Prostate gland (tissue), 2 donors: ENCODE measurements around the gene FHDC1. TPM values are rescaled to one million over a fixed set of nuclear protein-coding genes. Genes with fewer than 3 reads are reported as not detected.

ENCODE experiments used
- DNase-seq: peaks from one replicate; pipeline ENCODE4 v3.0.0-alpha.2; 2019; ENCODE audit warnings: low spot score
- H3K27ac ChIP-seq, 2 donors: fragments of 200-600 bp; sonication (generic); 2 replicates each; pipeline ENCODE4 v1.5.1; 2017 to 2019
- H3K27me3 ChIP-seq: fragments of 200-600 bp; sonication (generic); replicated peaks from 2 replicates; pipeline ENCODE4 v1.5.1; 2019; ENCODE audit not compliant: insufficient read depth
- H3K36me3 ChIP-seq, 2 donors: fragments of 200-600 bp; sonication (generic); 1 replicate in 1 of 2; 2 replicates in 1 of 2; pipeline versions ENCODE4 v1.5.1 to v1.8.1; 2017 to 2019
- H3K4me1 ChIP-seq: fragments of 200-600 bp; sonication (generic); replicated peaks from 2 replicates; pipeline ENCODE4 v1.5.1; 2019
- H3K4me3 ChIP-seq, 2 donors: fragments of 200-600 bp; sonication (generic); 2 replicates each; pipeline ENCODE4 v1.5.1; 2017 to 2019
- H3K9me3 ChIP-seq: fragments of 200-600 bp; sonication (generic); 2 replicates; pipeline ENCODE4 v1.5.1; 2017
- POLR2A ChIP-seq: fragments of 450-650 bp; IDR thresholded peaks from one replicate; pipeline ENCODE4 v1.6.1; 2016; ENCODE audit warnings: antibody characterized with exemption, mild to moderate bottlenecking
- POLR2AphosphoS5 ChIP-seq: sonication (generic); formaldehyde crosslinking; IDR thresholded peaks from one replicate; pipeline ENCODE4 v1.6.1; 2017; ENCODE audit warnings: antibody characterized with exemption
- WGBS: methylation state at CpG from one replicate; pipeline ENCODE4 v1.1.5; 2018; 5-methylcytosine and 5-hydroxymethylcytosine counted together
- intact Hi-C: fragments of 100-400 bp; cut with DNase I; formaldehyde crosslinking; loops from one replicate; pipeline ENCODE4 v1.14.2; 2022
- total RNA-seq, 2 donors: library from RNA; depleted of rRNA; stranded (reverse); fragments of >200 nt; gene quantifications; one replicate each; pipeline ENCODE4 v1.1.0, GENCODE V29; 2016
- TF ChIP-seq, protein P1 (sequence below), 4 experiments: fragments of 200-600 bp in 2 of 4; fragments of 450-650 bp in 2 of 4; sonication (generic) in 2 of 4; IDR thresholded peaks; 1 replicate in 3 of 4; 2 replicates in 1 of 4; pipeline ENCODE4 v1.5.1; 2016 to 2019; ENCODE audit warnings: antibody characterized with exemption in 4 of 4, mild to moderate bottlenecking in 2 of 4, moderate library complexity in 2 of 4

FHDC1 gene
- total RNA-seq, 2 donors from 2014 or later, result 11.0 to 15.3 TPM

DNA sequence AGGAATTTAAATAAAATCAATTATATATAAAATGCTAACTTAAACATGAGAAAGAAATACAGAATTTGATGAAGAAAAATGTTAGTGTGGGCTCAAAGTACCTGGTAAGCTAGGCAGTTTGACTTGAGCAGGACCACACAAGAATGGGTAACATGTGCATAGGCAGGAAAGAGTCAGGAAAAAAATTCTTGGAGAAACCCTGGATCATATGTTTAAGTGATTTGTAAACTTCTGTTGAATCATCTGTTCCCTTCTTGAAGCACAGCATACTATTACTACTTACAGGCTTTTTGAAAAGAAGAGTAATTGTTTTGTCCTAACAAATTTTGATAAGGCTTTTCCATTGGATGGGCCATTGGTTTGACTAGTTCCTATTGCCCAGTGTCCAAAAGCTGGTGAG lies 37.5 kb upstream of the FHDC1 start:
- no peaks in the 10 kb centered on the region for H3K36me3 ChIP-seq
- intact Hi-C loops, result no loop called here
- no peaks in the 10 kb centered on the region for H3K27me3 ChIP-seq
- H3K4me3 ChIP-seq, result no peak overlapping the region
- H3K9me3 ChIP-seq, result no peaks in the 10 kb centered on the region
- no peak overlapping the region for H3K27ac ChIP-seq
- no peak for TF ChIP-seq POLR2AphosphoS5
- H3K4me1 ChIP-seq, result no peaks in the 10 kb centered on the region
- DNase-seq, result no peak

DNA sequence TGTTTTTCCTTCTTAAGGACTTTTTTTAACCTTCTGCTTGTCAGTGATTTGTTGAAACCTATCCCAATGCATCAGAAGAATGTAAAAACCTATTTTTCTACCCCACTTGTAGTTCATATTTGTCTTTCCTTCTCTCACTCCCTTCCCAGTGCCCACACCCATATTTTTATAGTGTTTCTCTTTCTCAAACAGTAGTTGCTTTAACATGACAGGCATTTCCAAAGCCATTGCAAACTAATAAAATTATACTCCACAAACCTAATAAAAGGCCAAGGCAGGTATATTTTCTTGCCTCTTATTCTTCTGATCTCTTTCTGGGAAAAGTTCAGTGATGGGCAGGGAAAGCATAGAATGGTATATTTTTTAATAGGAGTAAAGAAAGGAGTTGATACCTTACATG lies 35.7 kb upstream of the FHDC1 start:
- intact Hi-C loops, result no loop called here
- H3K9me3 ChIP-seq, result no peaks in the 10 kb centered on the region

DNA sequence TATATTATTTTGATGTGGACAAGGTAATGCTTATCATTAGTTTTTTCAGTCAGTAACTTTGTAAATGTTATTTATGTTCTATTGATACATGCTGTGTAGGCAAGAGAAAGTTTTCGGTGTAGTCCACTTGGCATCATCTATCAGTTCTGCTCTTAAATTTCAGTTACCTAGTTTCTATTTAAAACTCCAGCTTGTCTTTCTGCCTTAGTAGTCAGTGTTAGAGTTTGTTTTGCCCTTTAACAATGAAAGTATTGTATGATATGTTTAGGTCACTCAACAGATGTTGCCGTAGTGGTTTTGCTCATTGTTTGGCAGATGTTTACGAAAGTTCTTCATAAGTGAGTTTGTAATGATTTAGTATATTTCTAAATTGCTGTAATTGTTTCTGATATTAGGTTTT lies 34.9 kb upstream of the FHDC1 start:
- 70% methylated on average over 3 of the region's 3 CpGs for WGBS
- Histone ChIP-seq H3K4me3 (no peak overlapping the region), H3K27ac (peak overlapping the region; percentile 45 to 68), H3K4me1 (no peaks in the 10 kb centered on the region), H3K36me3 (no peaks in the 10 kb centered on the region), H3K9me3 (no peaks in the 10 kb centered on the region), H3K27me3 (no peaks in the 10 kb centered on the region)
- intact Hi-C loops, result no loop called here
- DNase-seq, result no peak
- TF ChIP-seq POLR2AphosphoS5, result no peak
- no peak for TF ChIP-seq POLR2A
- TF ChIP-seq, protein P1, sequence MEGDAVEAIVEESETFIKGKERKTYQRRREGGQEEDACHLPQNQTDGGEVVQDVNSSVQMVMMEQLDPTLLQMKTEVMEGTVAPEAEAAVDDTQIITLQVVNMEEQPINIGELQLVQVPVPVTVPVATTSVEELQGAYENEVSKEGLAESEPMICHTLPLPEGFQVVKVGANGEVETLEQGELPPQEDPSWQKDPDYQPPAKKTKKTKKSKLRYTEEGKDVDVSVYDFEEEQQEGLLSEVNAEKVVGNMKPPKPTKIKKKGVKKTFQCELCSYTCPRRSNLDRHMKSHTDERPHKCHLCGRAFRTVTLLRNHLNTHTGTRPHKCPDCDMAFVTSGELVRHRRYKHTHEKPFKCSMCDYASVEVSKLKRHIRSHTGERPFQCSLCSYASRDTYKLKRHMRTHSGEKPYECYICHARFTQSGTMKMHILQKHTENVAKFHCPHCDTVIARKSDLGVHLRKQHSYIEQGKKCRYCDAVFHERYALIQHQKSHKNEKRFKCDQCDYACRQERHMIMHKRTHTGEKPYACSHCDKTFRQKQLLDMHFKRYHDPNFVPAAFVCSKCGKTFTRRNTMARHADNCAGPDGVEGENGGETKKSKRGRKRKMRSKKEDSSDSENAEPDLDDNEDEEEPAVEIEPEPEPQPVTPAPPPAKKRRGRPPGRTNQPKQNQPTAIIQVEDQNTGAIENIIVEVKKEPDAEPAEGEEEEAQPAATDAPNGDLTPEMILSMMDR (IDR thresholded peaks at IDR 0.05), result no peak

More for the DNA sequence above, 35.7 kb upstream of the FHDC1 start:
- peak; percentile 28 for DNase-seq
- peak overlapping the region; percentile 54 to 68 for H3K27ac ChIP-seq
- H3K36me3 ChIP-seq, result no peaks in the 10 kb centered on the region
- H3K4me3 ChIP-seq, result peak overlapping the region in 1 of 2 donors; percentile 3
- peak; percentile 80 for TF ChIP-seq POLR2AphosphoS5
- TF ChIP-seq, protein P1 (IDR thresholded peaks at IDR 0.05), result no peak
- H3K27me3 ChIP-seq, result no peaks in the 10 kb centered on the region
- no peaks in the 10 kb centered on the region for H3K4me1 ChIP-seq

DNA sequence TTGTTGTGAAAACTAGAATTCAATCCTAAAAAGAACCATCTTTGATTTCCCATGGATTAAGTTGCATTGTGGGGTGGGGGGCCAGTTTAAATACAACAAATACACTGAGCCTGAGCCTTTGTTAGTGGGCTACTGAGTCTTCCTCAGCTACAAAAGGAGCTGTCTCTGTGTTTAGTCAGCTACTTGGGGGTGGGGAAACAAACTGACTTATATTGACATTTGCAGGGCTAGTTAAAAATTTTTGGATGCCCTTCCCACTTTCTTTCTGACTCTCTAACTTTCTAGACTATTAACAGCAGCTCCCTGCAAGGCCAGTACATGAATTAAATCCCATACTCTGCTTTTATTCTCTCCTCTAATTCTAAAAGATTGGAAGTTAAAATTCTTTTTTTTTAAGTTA lies 32.5 kb upstream of the FHDC1 start:
- H3K9me3 ChIP-seq, result no peaks in the 10 kb centered on the region

DNA sequence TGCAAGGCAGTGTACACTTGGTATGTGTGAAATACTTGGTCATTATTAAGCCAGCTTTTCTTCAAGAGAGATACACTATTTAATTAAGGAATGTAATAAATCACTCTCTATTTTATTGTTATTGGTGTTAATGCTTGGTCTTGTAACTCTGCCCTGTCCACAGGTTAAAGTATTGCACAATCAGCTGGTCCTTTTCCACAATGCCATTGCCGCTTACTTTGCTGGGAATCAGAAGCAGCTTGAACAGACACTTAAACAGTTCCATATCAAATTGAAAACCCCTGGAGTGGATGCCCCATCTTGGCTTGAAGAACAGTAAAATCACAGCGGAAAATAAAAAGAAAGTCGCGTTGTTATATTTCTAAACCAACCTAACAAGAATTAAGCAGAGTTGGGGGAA lies 26.2 kb upstream of the FHDC1 start:
- no peak overlapping the region for H3K4me3 ChIP-seq
- intact Hi-C loops, result no loop called here
- no peaks in the 10 kb centered on the region for H3K4me1 ChIP-seq
- no peaks in the 10 kb centered on the region for H3K9me3 ChIP-seq
- WGBS, result 85% methylated on average over 4 of the region's 4 CpGs
- H3K27me3 ChIP-seq, result no peaks in the 10 kb centered on the region
- TF ChIP-seq, protein P1 (IDR thresholded peaks at IDR 0.05), result no peak
- TF ChIP-seq POLR2A (no peak), POLR2AphosphoS5 (no peak)
- H3K36me3 ChIP-seq, result no peaks in the 10 kb centered on the region
- H3K27ac ChIP-seq, result no peak overlapping the region
- no peak for DNase-seq

More for the DNA sequence above, 32.5 kb upstream of the FHDC1 start:
- Histone ChIP-seq H3K27me3 (no peaks in the 10 kb centered on the region), H3K4me1 (no peaks in the 10 kb centered on the region), H3K27ac (peak overlapping the region; percentile 35 to 68), H3K36me3 (no peaks in the 10 kb centered on the region), H3K4me3 (no peak overlapping the region)
- TF ChIP-seq, protein P1 (IDR thresholded peaks at IDR 0.05), result no peak
- TF ChIP-seq POLR2AphosphoS5, result peak; percentile 66
- intact Hi-C loops, result no loop called here
- peak; percentile 48 for DNase-seq
